Kidney glomerular epithelial cell (primary cell): Measurements from ENCODE around the gene SHC3.

Source experiments
- DNase-seq: peaks from one replicate; lab custom pipeline; 2025; lab: John Stamatoyannopoulos, UW

The SHC3 gene

GRCh38 chr9:89109666-89110065, 69.0 kb downstream of the SHC3 start:
- no peak for DNase-seq

GRCh38 chr9:89107406-89107805, 71.2 kb downstream of the SHC3 start:
- DNase-seq: no peak

- DNase-seq: no peak
Observed at GRCh38 chr9:89106224-89106851, 72.3 kb downstream of the SHC3 start.

GRCh38 chr9:89104821-89105220, 73.8 kb downstream of the SHC3 start:
- DNase-seq: no peak

- no peak for DNase-seq
Observed at GRCh38 chr9:89097219-89097618, 81.4 kb downstream of the SHC3 start.

- no peak for DNase-seq
Observed at GRCh38 chr9:89096807-89097206, 81.8 kb downstream of the SHC3 start.

GRCh38 chr9:89095761-89096528, 82.7 kb downstream of the SHC3 start:
- no peak for DNase-seq

- no peak for DNase-seq
Observed at GRCh38 chr9:89093201-89093975, 85.2 kb downstream of the SHC3 start.

GRCh38 chr9:89089176-89089575, 89.4 kb downstream of the SHC3 start:
- DNase-seq: no peak

GRCh38 chr9:89083626-89084025, 95.0 kb downstream of the SHC3 start:
- DNase-seq: no peak

- DNase-seq: no peak
Observed at GRCh38 chr9:89080193-89080592, 98.4 kb downstream of the SHC3 start.

- no peak for DNase-seq
Observed at GRCh38 chr9:89079391-89079790, 99.2 kb downstream of the SHC3 start.

- DNase-seq: no peak
Observed at GRCh38 chr9:89078860-89079259, 99.8 kb downstream of the SHC3 start.

- no peak for DNase-seq
Observed at GRCh38 chr9:89078421-89078820, 100.2 kb downstream of the SHC3 start.

GRCh38 chr9:89077519-89077918, 101.1 kb downstream of the SHC3 start:
- DNase-seq: no peak

GRCh38 chr9:89073397-89073796, 105.2 kb downstream of the SHC3 start:
- no peak for DNase-seq

GRCh38 chr9:89071591-89071990, 107.0 kb downstream of the SHC3 start:
- DNase-seq: no peak

- no peak for DNase-seq
Observed at GRCh38 chr9:89066835-89067234, 111.8 kb downstream of the SHC3 start.

- DNase-seq: no peak
Observed at GRCh38 chr9:89065921-89066320, 112.7 kb downstream of the SHC3 start.

- DNase-seq: no peak
Observed at GRCh38 chr9:89060790-89061189, 117.8 kb downstream of the SHC3 start.

GRCh38 chr9:89059925-89060506, 118.6 kb downstream of the SHC3 start:
- no peak for DNase-seq

- no peak for DNase-seq
Observed at GRCh38 chr9:89058906-89059305, 119.7 kb downstream of the SHC3 start.
